Measurements from ENCODE around the gene SLC26A9. TPM values are rescaled to one million over a fixed set of nuclear protein-coding genes. Genes with fewer than 3 reads are reported as not detected.

The SLC26A9 gene
- polyA plus RNA-seq, 1 of the 3 experiments (the other 2 are of a cell fraction) = not detected

GRCh38 chr1:205948039-205948438 lies 4.8 kb upstream of the SLC26A9 start:
- Histone ChIP-seq H4K20me1 (ENCODE audit: insufficient read depth) (no peaks in the 10 kb centered on the region), H3K27me3 (ENCODE audit: insufficient read depth) (peaks cover 19% of the 10 kb centered on the region; the same call in 1 of the 2 replicates), H3K79me2 (ENCODE audit: insufficient read depth) (no peaks in the 10 kb centered on the region), H3K4me1 (ENCODE audit: control insufficient read depth in 1 of 2, insufficient read depth in 2 of 2, low read depth in 1 of 2, low read length in 1 of 2) (no peaks in the 10 kb centered on the region), H3K9ac (no peak overlapping the region), H3K9me3 (no peaks in the 10 kb centered on the region), H2AFZ (ENCODE audit: low read depth) (no peak overlapping the region), H3F3A (replicated peaks; ENCODE audit: insufficient read depth) (no peaks in the 10 kb centered on the region), H3K27ac (ENCODE audit: low read depth in 2 of 2, low read length in 1 of 2) (no peak overlapping the region), H3K9me2 (no peaks in the 10 kb centered on the region), H3K36me3 (replicated peaks in 1 of 2; ENCODE audit: control insufficient read depth in 1 of 2, insufficient read depth in 2 of 2, low read length in 1 of 2) (no peaks in the 10 kb centered on the region), H3K4me3 (ENCODE audit: low read depth in 2 of 2, low read length in 1 of 2) (no peak overlapping the region), H3K4me2 (no peak overlapping the region)
- POLR2A ChIA-PET = no interaction called here
- no peak for DNase-seq
- CTCF ChIA-PET = interaction anchor here (0.7 to 22.3 kb wide), 5 partner anchors 8 to 157 kb away, joined by 3 to 197 read pairs (median 3); no protein-coding TSS in a partner anchor
- WGBS (ENCODE audit: low lambda C conversion rate) = 73% methylated on average over 4 of the region's 4 CpGs
- TF ChIP-seq TAF1 (IDR thresholded peaks at IDR 0.05; ENCODE audit: borderline replicate concordance, low read depth, low read length) = no peak

- TF ChIP-seq TCF12 (IDR thresholded peaks at IDR 0.05) (no peak), RCOR1 (IDR thresholded peaks at IDR 0.05; ENCODE audit: low read length) (no peak), FOXJ3 (CRISPR knock-in tag; IDR thresholded peaks at IDR 0.05) (no peak), CTCF (IDR thresholded peaks at IDR 0.05) (no peak), YY1 (IDR thresholded peaks at IDR 0.05; ENCODE audit: low read depth) (no peak), USF1 (IDR thresholded peaks at IDR 0.05; ENCODE audit: borderline replicate concordance, low read depth) (no peak), PBX3 (IDR thresholded peaks at IDR 0.05) (no peak), RAD21 (IDR thresholded peaks at IDR 0.05; ENCODE audit: low read length) (no peak), REST (IDR thresholded peaks at IDR 0.05; ENCODE audit: low read depth, low read length) (no peak), ZBTB33 (IDR thresholded peaks at IDR 0.05; ENCODE audit: borderline replicate concordance, low read depth) (no peak), MEF2A (IDR thresholded peaks at IDR 0.05; ENCODE audit: borderline replicate concordance, low read depth) (no peak), RXRA (IDR thresholded peaks at IDR 0.05; ENCODE audit: borderline replicate concordance, low read depth) (no peak)
- POLR2A ChIA-PET = interaction anchor here (0.6 kb wide), 1 partner anchor 158 kb away, joined by 3 read pairs; no protein-coding TSS in a partner anchor
- H3K9me2 ChIP-seq = no peaks in the 10 kb centered on the region
These were observed 3.8 kb upstream of the SLC26A9 start for GRCh38 chr1:205947024-205947423.

More at GRCh38 chr1:205947024-205947423, 3.8 kb upstream of the SLC26A9 start:
- Histone ChIP-seq H2AFZ (ENCODE audit: low read depth) (no peak overlapping the region), H3K4me3 (ENCODE audit: low read depth in 2 of 2, low read length in 1 of 2) (no peak overlapping the region), H3K79me2 (ENCODE audit: insufficient read depth) (no peaks in the 10 kb centered on the region), H3F3A (replicated peaks; ENCODE audit: insufficient read depth) (no peaks in the 10 kb centered on the region), H3K36me3 (replicated peaks in 1 of 2; ENCODE audit: control insufficient read depth in 1 of 2, insufficient read depth in 2 of 2, low read length in 1 of 2) (no peaks in the 10 kb centered on the region), H3K4me2 (no peak overlapping the region), H3K27me3 (ENCODE audit: insufficient read depth) (peaks cover 19% of the 10 kb centered on the region; the same call in 1 of the 2 replicates), H3K9me3 (no peaks in the 10 kb centered on the region), H3K4me1 (ENCODE audit: control insufficient read depth in 1 of 2, insufficient read depth in 2 of 2, low read depth in 1 of 2, low read length in 1 of 2) (no peaks in the 10 kb centered on the region), H4K20me1 (ENCODE audit: insufficient read depth) (no peaks in the 10 kb centered on the region), H3K27ac (ENCODE audit: low read depth in 2 of 2, low read length in 1 of 2) (no peak overlapping the region), H3K9ac (no peak overlapping the region)
- no peak for DNase-seq
- WGBS (ENCODE audit: low lambda C conversion rate) = 54% methylated on average over 4 of the region's 4 CpGs
- CTCF ChIA-PET = interaction anchor here (0.7 to 22.3 kb wide), 5 partner anchors 13 to 155 kb away, joined by 3 to 197 read pairs (median 4); no protein-coding TSS in a partner anchor
